ENCODE results near the gene TMOD2.

The TMOD2 gene

DNA sequence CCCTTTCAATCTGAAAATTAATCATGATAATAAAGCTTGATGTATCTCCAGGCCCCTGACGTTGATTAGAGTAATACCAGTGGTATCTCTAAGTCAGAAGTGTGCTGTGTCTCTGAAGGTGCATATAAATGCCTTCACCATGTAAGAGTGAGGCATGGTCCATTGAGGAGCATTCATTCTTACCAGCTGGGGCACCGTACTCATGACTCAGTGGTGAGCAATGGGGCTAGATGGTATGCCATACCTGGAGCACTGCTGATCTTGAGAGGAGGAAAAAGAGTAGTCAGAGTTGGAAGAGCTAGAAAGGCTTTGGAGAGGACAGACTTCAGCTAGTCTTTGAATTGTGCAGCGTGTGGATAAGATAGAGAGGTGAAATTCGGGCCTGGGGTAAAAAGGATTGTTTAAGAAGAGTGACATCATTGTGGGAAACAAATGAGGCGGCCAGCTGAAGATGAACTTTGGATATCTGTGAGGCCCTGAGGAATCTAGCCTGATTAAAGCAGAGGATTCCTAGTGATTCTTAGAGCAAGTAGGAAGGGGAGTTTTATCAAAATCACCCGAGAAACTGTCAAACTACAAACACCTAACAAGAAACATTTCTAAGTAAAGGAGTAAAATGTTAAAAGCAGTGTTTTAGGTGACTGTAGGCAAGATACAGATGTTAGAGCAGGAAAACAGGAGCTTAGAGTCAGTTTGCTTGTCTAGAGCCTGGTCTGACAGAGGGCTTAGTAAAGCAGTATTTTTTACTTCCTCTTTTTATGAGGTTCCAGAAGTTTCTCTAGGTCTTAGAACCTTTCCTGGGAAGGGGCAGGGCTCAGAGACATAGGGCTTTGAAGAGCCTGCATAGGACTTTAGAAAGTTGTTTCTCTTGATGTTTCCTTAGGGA lies 91.7 kb downstream of the TMOD2 start:
- no peak overlapping the region for H3K4me3 ChIP-seq (ENCODE audit: low read depth, low read length)
- TF ChIP-seq, protein P1, sequence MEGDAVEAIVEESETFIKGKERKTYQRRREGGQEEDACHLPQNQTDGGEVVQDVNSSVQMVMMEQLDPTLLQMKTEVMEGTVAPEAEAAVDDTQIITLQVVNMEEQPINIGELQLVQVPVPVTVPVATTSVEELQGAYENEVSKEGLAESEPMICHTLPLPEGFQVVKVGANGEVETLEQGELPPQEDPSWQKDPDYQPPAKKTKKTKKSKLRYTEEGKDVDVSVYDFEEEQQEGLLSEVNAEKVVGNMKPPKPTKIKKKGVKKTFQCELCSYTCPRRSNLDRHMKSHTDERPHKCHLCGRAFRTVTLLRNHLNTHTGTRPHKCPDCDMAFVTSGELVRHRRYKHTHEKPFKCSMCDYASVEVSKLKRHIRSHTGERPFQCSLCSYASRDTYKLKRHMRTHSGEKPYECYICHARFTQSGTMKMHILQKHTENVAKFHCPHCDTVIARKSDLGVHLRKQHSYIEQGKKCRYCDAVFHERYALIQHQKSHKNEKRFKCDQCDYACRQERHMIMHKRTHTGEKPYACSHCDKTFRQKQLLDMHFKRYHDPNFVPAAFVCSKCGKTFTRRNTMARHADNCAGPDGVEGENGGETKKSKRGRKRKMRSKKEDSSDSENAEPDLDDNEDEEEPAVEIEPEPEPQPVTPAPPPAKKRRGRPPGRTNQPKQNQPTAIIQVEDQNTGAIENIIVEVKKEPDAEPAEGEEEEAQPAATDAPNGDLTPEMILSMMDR (IDR thresholded peaks at IDR 0.05; ENCODE audit: borderline replicate concordance, insufficient read depth, low read depth, low read length) = no peak

DNA sequence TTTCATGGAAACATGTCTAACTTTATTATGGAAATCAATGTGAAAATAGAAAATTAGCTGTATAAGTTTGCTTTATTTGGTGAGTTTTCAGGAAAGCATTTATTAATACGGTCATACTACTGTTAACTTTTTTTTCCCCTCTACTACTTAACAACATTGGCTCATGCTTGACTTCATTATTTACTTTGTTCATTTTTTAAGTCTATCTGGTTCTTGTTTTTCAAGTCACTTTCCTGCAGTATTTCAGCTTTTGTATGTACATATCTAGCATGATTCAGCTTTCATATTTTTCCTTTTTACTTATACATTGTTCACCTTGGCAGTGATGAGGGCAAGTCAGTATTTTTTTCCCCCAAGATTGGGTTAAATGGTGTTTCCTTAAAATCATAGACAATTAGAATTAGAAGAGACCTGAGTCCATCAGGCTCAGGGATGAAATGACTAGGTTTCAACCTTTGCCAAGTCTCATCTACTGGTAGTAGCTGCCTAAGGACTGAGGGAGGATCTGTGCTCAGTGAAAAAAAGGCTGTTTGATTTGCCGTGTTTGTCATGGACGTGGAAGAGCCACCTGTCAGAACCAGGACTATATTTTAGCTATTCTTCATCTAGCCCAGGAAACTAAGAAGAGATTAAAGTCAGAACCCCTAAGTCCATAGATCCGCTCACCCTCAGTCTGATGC lies 93.5 kb downstream of the TMOD2 start:
- H3K4me3 ChIP-seq (ENCODE audit: low read depth, low read length) = no peak overlapping the region
- TF ChIP-seq, protein P1 (IDR thresholded peaks at IDR 0.05; ENCODE audit: borderline replicate concordance, insufficient read depth, low read depth, low read length) = no peak

DNA sequence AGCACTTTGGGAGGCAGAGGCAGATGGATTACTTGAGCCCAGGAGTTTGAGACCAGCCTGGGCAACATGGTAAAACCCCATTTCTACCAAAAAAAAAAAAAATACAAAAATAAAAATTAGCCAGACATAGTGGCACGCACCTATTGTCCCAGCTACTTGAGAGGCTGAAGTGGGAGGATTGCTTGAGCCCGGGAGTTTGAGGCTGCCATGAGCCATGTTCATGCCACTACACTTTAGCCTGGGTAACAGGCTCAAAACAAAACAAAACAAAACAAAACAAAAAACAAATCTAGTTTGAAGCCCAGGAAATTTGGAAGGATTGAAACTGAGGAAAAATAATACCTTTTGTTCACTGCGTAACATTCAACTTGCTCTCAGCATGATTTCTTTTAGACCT lies 94.7 kb downstream of the TMOD2 start:
- no peak overlapping the region for H3K4me3 ChIP-seq (ENCODE audit: low read depth, low read length)
- TF ChIP-seq, protein P1 (IDR thresholded peaks at IDR 0.05; ENCODE audit: borderline replicate concordance, insufficient read depth, low read depth, low read length) = no peak

DNA sequence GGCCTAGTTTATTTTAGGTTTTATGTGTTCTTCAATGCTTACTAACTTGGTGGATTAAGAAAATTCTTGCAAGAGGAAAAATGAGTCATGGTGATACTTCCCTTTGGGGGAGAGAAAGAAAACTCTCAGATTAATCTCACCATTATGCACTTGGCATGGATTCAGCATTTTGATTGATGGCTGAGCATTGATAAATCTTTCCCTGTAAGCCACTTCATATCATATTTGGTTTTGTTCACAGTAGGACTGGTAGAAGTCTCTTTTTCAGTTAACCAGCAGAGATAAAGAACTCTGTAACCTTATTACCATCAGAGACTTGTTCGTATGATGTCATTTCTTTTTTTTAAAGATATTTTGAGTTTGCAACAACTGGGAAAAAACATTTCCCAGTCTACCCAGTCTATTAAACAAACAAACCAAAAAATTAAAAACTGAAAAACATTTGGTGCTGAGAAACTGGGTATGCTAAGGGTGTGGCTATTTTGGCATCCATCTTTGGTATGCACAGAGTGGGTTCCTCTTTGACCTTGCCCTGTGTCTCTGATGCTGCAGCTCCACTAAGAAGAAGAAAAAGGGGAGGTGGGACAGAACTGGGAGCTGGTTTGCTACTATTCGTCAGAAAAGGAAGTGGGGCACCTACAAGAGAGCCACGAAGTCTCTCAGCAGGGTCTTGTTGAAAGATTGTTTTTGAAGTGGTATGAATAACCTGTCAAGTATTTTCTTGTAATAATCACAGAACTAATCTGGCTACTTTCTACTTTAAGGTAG lies 95.2 kb downstream of the TMOD2 start:
- H3K4me3 ChIP-seq (ENCODE audit: low read depth, low read length) = no peak overlapping the region
- TF ChIP-seq, protein P1 (IDR thresholded peaks at IDR 0.05; ENCODE audit: borderline replicate concordance, insufficient read depth, low read depth, low read length) = no peak

DNA sequence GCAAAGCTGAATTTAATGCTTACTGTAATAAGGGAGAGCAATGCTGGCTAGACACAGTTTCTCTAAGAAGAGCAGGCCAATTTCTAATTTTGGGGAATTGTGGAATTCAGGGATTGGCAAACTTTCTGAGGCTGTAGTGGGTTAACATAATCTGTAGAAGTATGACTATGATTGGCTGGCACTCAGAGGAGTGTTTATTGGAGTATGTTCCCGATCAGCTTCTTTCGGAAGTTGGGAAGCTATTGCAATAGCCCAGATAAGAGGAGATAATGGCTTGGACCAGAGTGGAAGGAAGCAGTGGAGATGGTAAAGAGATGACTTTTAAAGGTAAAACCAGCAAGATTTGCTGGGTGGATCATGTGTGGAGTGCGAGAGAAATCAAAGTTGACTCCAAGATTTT lies 97.4 kb downstream of the TMOD2 start:
- TF ChIP-seq, protein P1 (IDR thresholded peaks at IDR 0.05; ENCODE audit: borderline replicate concordance, insufficient read depth, low read depth, low read length) = no peak
- no peak overlapping the region for H3K4me3 ChIP-seq (ENCODE audit: low read depth, low read length)

DNA sequence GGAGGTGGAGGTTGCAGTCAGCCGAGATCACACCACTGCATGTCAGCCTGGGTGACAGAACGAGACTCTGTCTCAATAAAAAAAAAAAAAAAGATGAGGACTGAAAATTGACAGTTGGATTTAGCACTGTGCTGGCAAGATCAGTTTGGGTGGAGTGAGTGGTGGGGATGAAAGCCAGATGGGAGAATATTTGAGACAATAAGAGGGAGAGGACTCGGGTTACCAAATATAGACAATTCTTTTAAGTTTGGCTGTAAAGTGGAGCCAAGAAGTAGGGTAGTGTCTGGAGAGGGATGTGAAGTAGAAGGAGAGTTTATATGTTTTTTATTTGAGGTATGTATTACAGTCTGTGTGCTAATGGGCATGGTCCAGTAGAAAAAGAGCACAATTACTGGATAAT lies 98.5 kb downstream of the TMOD2 start:
- H3K4me3 ChIP-seq (ENCODE audit: low read depth, low read length) = no peak overlapping the region
- TF ChIP-seq, protein P1 (IDR thresholded peaks at IDR 0.05; ENCODE audit: borderline replicate concordance, insufficient read depth, low read depth, low read length) = no peak
